ENCODE data around the gene OSBPL6. TPM values are rescaled to one million over a fixed set of nuclear protein-coding genes. Genes with fewer than 3 reads are reported as not detected.

OSBPL6 gene
- total and polyA plus RNA-seq, 2 of the 13 experiments (the other 11 are each of a cell fraction or from before 2014, with no cell fraction given) = 0.03 to 0.11 TPM

GRCh38 chr2:178250429-178250828, 56.1 kb downstream of the OSBPL6 start (continued):
- TF ChIP-seq CEBPZ (IDR thresholded peaks at IDR 0.05; ENCODE audit: low read length) (no peak), ZNF607 (CRISPR knock-in tag; IDR thresholded peaks at IDR 0.05; ENCODE audit: borderline replicate concordance) (no peak), ZNF687 (CRISPR knock-in tag; IDR thresholded peaks at IDR 0.05) (no peak), ZNF318 (CRISPR knock-in tag; IDR thresholded peaks at IDR 0.05) (no peak)
